ENCODE measurements around the gene MSMO1. TPM values are rescaled to one million over a fixed set of nuclear protein-coding genes. Genes with fewer than 3 reads are reported as not detected.

Gene MSMO1
- total RNA-seq, 2 donors from 2014 or later: 106 to 109 TPM

DNA sequence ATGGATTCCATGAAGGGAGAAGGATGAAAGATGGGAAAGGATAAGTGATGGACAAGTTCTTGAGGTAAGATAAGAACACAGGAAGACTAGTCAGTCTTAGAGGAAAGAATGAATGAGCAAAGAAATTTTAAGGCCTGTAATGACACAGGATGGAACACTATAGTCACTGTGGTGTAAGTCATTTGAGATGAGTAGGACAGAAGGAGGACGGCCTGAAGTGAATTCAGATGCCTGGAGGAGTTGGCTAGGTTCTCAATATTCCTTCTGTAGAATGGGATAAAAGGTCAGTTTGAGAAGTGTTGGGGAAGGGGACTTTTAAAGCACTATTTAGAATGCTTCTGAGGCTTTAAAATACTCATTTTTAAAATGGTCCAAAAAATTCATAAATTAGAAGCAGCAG lies 3.9 kb downstream of the MSMO1 start:
- H3K27me3 Mint-ChIP-seq (ENCODE audit: insufficient read depth): no peaks in the 10 kb centered on the region
- TF ChIP-seq, protein P1, sequence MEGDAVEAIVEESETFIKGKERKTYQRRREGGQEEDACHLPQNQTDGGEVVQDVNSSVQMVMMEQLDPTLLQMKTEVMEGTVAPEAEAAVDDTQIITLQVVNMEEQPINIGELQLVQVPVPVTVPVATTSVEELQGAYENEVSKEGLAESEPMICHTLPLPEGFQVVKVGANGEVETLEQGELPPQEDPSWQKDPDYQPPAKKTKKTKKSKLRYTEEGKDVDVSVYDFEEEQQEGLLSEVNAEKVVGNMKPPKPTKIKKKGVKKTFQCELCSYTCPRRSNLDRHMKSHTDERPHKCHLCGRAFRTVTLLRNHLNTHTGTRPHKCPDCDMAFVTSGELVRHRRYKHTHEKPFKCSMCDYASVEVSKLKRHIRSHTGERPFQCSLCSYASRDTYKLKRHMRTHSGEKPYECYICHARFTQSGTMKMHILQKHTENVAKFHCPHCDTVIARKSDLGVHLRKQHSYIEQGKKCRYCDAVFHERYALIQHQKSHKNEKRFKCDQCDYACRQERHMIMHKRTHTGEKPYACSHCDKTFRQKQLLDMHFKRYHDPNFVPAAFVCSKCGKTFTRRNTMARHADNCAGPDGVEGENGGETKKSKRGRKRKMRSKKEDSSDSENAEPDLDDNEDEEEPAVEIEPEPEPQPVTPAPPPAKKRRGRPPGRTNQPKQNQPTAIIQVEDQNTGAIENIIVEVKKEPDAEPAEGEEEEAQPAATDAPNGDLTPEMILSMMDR (conservative IDR thresholded peaks at IDR 0.05): no peak
- no peak overlapping the region for H3K4me3 Mint-ChIP-seq
- no peak overlapping the region for H3K9ac ChIP-seq (ENCODE audit: extremely low read depth, low read length, poor library complexity, severe bottlenecking)
- no peaks in the 10 kb centered on the region for H3K9me3 ChIP-seq (ENCODE audit: control insufficient read depth, low read length)
- no peak for DNase-seq
- no peak overlapping the region for H3K27ac Mint-ChIP-seq
- peaks cover 36% of the 10 kb centered on the region for H3K4me1 Mint-ChIP-seq
- peaks cover 6% of the 10 kb centered on the region for H3K4me1 ChIP-seq (ENCODE audit: control insufficient read depth, insufficient read depth, low read length)
- no peaks in the 10 kb centered on the region for H3K9me3 Mint-ChIP-seq
- peaks cover 54% of the 10 kb centered on the region for H3K36me3 ChIP-seq (ENCODE audit: control insufficient read depth, insufficient read depth, low read length)
- no peaks in the 10 kb centered on the region for H3K27me3 ChIP-seq (ENCODE audit: control insufficient read depth, insufficient read depth, low read length, poor library complexity, severe bottlenecking)
- H3K27ac ChIP-seq (ENCODE audit: low read depth, low read length): no peak overlapping the region
- H3K36me3 Mint-ChIP-seq (ENCODE audit: low read depth): peaks cover 30% of the 10 kb centered on the region
- peak overlapping the region; percentile 95 for H3K4me3 ChIP-seq (ENCODE audit: low read length)
- WGBS, 2 experiments (ENCODE audit: insufficient coverage in 1 of 2, insufficient read length in 1 of 2): 33 to 85% methylated on average over 1 of the region's 1 CpG

DNA sequence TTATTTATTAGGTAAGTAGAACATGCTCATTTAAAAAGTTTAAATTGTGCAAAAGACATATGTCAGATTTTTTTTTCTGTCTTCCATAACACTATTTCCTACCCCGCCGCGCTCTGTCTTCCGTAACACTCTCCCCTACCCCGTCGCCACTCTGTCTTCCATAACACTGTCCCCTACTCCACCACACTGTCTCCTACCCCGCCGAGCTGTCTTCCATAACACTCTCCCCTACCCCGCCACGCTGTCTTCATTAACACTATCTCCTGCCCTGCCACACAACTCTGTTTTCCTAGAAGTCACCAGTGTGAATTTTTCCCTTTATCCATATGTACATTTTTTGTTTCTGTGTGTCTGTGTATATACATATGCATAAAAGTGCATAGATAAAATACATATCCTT lies 4.4 kb downstream of the MSMO1 start:
- Histone ChIP-seq H3K9ac (ENCODE audit: extremely low read depth, low read length, poor library complexity, severe bottlenecking) (no peak overlapping the region), H3K9me3 (ENCODE audit: control insufficient read depth, low read length) (no peaks in the 10 kb centered on the region), H3K36me3 (ENCODE audit: control insufficient read depth, insufficient read depth, low read length) (peaks cover 58% of the 10 kb centered on the region), H3K4me3 (ENCODE audit: low read length) (peak overlapping the region; percentile 95), H3K4me1 (ENCODE audit: control insufficient read depth, insufficient read depth, low read length) (peaks cover 5% of the 10 kb centered on the region), H3K27me3 (ENCODE audit: control insufficient read depth, insufficient read depth, low read length, poor library complexity, severe bottlenecking) (no peaks in the 10 kb centered on the region), H3K27ac (ENCODE audit: low read depth, low read length) (no peak overlapping the region)
- no peaks in the 10 kb centered on the region for H3K9me3 Mint-ChIP-seq
- no peak overlapping the region for H3K27ac Mint-ChIP-seq
- DNase-seq: peak; percentile 54
- no peak overlapping the region for H3K4me3 Mint-ChIP-seq
- no peaks in the 10 kb centered on the region for H3K27me3 Mint-ChIP-seq (ENCODE audit: insufficient read depth)
- WGBS, 2 experiments (ENCODE audit: insufficient coverage in 1 of 2, insufficient read length in 1 of 2): 20 to 70% methylated on average over 2 to 10 of the region's 10 CpGs
- TF ChIP-seq, protein P1 (conservative IDR thresholded peaks at IDR 0.05): no peak
- H3K4me1 Mint-ChIP-seq: peaks cover 40% of the 10 kb centered on the region
- peaks cover 30% of the 10 kb centered on the region for H3K36me3 Mint-ChIP-seq (ENCODE audit: low read depth)

DNA sequence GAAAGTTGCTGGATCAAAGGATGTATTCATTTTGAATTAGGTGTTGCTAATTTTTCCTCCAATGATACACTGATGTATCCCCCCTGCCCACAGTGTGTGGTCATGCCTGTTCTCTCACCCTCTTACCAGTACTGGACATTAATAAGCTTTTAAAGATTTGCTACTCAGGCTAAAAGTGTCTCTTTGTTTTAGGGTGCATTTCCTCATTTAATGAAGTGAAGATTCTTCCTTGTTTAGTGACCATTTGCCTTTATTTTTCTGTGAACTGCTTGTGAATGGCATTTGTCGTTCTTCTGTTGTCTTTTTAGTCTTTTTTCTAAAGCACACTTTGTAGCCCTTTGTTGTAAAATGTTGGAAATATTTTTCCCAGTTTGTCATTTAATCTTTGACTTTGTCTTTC lies 5.0 kb downstream of the MSMO1 start:
- peak overlapping the region; percentile 95 for H3K4me3 ChIP-seq (ENCODE audit: low read length)
- no peak overlapping the region for H3K27ac ChIP-seq (ENCODE audit: low read depth, low read length)
- H3K4me1 ChIP-seq (ENCODE audit: control insufficient read depth, insufficient read depth, low read length): peaks cover 5% of the 10 kb centered on the region
- Mint-ChIP-seq H3K27ac (peak overlapping the region; percentile 13), H3K4me3 (no peak overlapping the region), H3K9me3 (no peaks in the 10 kb centered on the region), H3K36me3 (ENCODE audit: low read depth) (peaks cover 35% of the 10 kb centered on the region), H3K27me3 (ENCODE audit: insufficient read depth) (no peaks in the 10 kb centered on the region), H3K4me1 (peaks cover 40% of the 10 kb centered on the region)
- no peak overlapping the region for H3K9ac ChIP-seq (ENCODE audit: extremely low read depth, low read length, poor library complexity, severe bottlenecking)
- DNase-seq: no peak
- H3K36me3 ChIP-seq (ENCODE audit: control insufficient read depth, insufficient read depth, low read length): peaks cover 65% of the 10 kb centered on the region
- H3K9me3 ChIP-seq (ENCODE audit: control insufficient read depth, low read length): no peaks in the 10 kb centered on the region
- TF ChIP-seq, protein P1 (conservative IDR thresholded peaks at IDR 0.05): no peak
- no peaks in the 10 kb centered on the region for H3K27me3 ChIP-seq (ENCODE audit: control insufficient read depth, insufficient read depth, low read length, poor library complexity, severe bottlenecking)
- 89% methylated on average over 1 of the region's 1 CpG; no CpG with 5 or more reads in 1 of the 2 experiments for WGBS, 2 experiments (ENCODE audit: insufficient coverage in 1 of 2, insufficient read length in 1 of 2)
